H1 (cell line): ENCODE measurements around the gene LIMS1. TPM values are rescaled to one million over a fixed set of nuclear protein-coding genes. Genes with fewer than 3 reads are reported as not detected.

Experiments
- CTCF ChIA-PET: fragments of 300-600 bp; sonication (Branson Sonifier 250); formaldehyde crosslinking; loops from one replicate; lab custom pipeline; 2021; ENCODE audit not compliant: partially characterized antibody; lab: Charles Lee
- POLR2A ChIA-PET: fragments of 300-600 bp; sonication (Branson Sonifier 250); formaldehyde crosslinking; loops from one replicate; lab custom pipeline; 2021; ENCODE audit warnings: inconsistent platforms; ENCODE audit not compliant: partially characterized antibody; lab: Charles Lee
- DNase-seq, 2 experiments: peaks; one replicate each; pipeline versions ENCODE4 v3.0.0 to v3.0.0-alpha.2; 2010 to 2022; ENCODE audit warnings: low spot score in 2 of 2, low read depth in 1 of 2, mixed read lengths in 1 of 2
- FAIRE-seq: peaks from 2 replicates; lab custom pipeline; 2011; peaks lifted over from hg19 to GRCh38; lab: Jason Lieb, UNC
- H2AFZ ChIP-seq: 2 replicates; pipeline ENCODE4 v1.8.1; 2012; ENCODE audit warnings: low read length, inconsistent platforms
- H2AK5ac ChIP-seq: 2 replicates; pipeline ENCODE4 v1.6.1; 2013; ENCODE audit warnings: low read depth, low read length
- H2BK120ac ChIP-seq: replicated peaks from 2 replicates; pipeline ENCODE3; 2013; ENCODE audit warnings: low read depth, low read length, inconsistent platforms
- H2BK12ac ChIP-seq: 2 replicates; pipeline ENCODE4 v1.6.1; 2013; ENCODE audit warnings: low read depth, low read length
- H2BK15ac ChIP-seq: 2 replicates; pipeline ENCODE4 v1.6.1; 2013; ENCODE audit warnings: low read length
- H2BK20ac ChIP-seq: 2 replicates; pipeline ENCODE4 v1.6.1; 2013; ENCODE audit warnings: low read length
- H2BK5ac ChIP-seq: 2 replicates; pipeline ENCODE4 v1.6.1; 2013; ENCODE audit warnings: low read depth, low read length
- H3K14ac ChIP-seq: 2 replicates; pipeline ENCODE4 v1.6.1; 2013; ENCODE audit warnings: inconsistent platforms; ENCODE audit not compliant: insufficient read length
- H3K18ac ChIP-seq: 2 replicates; pipeline ENCODE4 v1.6.1; 2013; ENCODE audit warnings: low read length; ENCODE audit errors: extremely low read depth
- H3K23ac ChIP-seq: 2 replicates; pipeline ENCODE4 v1.6.1; 2013; ENCODE audit warnings: inconsistent platforms; ENCODE audit not compliant: insufficient read length
- H3K23me2 ChIP-seq: 2 replicates; pipeline ENCODE4 v1.6.1; 2013; ENCODE audit warnings: low read depth, low read length
- H3K27ac ChIP-seq: 2 replicates; pipeline ENCODE4 v1.6.1; 2011; ENCODE audit warnings: low read depth, low read length, inconsistent platforms
- H3K27me3 ChIP-seq, 4 experiments: replicated peaks in 1 of 4; 1 replicate in 1 of 4; 2 replicates in 3 of 4; pipeline versions ENCODE4 v1.6.1 to v1.8.1; 2011 to 2013; ENCODE audit warnings: low read length in 3 of 4, mild to moderate bottlenecking in 3 of 4, inconsistent platforms in 2 of 4, mixed read lengths in 2 of 4, moderate library complexity in 1 of 4; ENCODE audit not compliant: control insufficient read depth in 3 of 4, insufficient read depth in 3 of 4; ENCODE audit errors: extremely low read depth in 1 of 4
- H3K36me3 ChIP-seq, 4 experiments: 2 replicates each; pipeline versions ENCODE4 v1.6.1 to v1.8.1; 2011 to 2013; ENCODE audit warnings: mild to moderate bottlenecking in 4 of 4, low read length in 3 of 4, moderate library complexity in 2 of 4, control low read depth in 1 of 4, inconsistent platforms in 1 of 4; ENCODE audit not compliant: insufficient read depth in 4 of 4, control insufficient read depth in 2 of 4
- H3K4ac ChIP-seq: replicated peaks from 2 replicates; pipeline ENCODE3; 2013; ENCODE audit warnings: low read length, low read depth, mixed read lengths, inconsistent platforms; ENCODE audit not compliant: insufficient read length
- H3K4me1 ChIP-seq, 4 experiments: replicated peaks in 1 of 4; 1 replicate in 1 of 4; 2 replicates in 3 of 4; pipeline versions ENCODE4 v1.6.1 to v1.8.1; 2011 to 2013; ENCODE audit warnings: low read length in 3 of 4, inconsistent platforms in 2 of 4, mixed read lengths in 1 of 4; ENCODE audit not compliant: insufficient read depth in 4 of 4, control insufficient read depth in 3 of 4
- H3K4me2 ChIP-seq, 2 experiments: 2 replicates each; pipeline versions ENCODE4 v1.6.1 to v1.8.1; 2011 to 2013; ENCODE audit warnings: low read depth in 2 of 2, low read length in 2 of 2, control low read depth in 1 of 2, inconsistent platforms in 1 of 2, mild to moderate bottlenecking in 1 of 2; ENCODE audit not compliant: insufficient read depth in 1 of 2
- H3K4me3 ChIP-seq, 4 experiments: fragments of 200-600, 300-600 bp in 1 of 4; sonication (generic), shearing (Covaris generic), sonication (Bioruptor Twin) in 1 of 4; 2 replicates each; pipeline versions ENCODE4 v1.5.1 to v1.8.1; 2011 to 2016; ENCODE audit warnings: low read length in 4 of 4, low read depth in 3 of 4, control low read depth in 2 of 4, inconsistent platforms in 2 of 4, mild to moderate bottlenecking in 2 of 4, mixed read lengths in 1 of 4, moderate library complexity in 1 of 4; ENCODE audit not compliant: insufficient read depth in 2 of 4; ENCODE audit errors: extremely low read depth in 1 of 4
- H3K56ac ChIP-seq: replicated peaks from 2 replicates; pipeline ENCODE3; 2013; ENCODE audit warnings: low read depth, mild to moderate bottlenecking, mixed read lengths, low read length, inconsistent platforms; ENCODE audit not compliant: insufficient read length
- H3K79me1 ChIP-seq: 2 replicates; pipeline ENCODE4 v1.6.1; 2013; ENCODE audit warnings: low read depth, low read length, control low read depth
- H3K79me2 ChIP-seq, 2 experiments: 2 replicates each; pipeline versions ENCODE4 v1.6.1 to v1.8.1; 2012 to 2013; ENCODE audit warnings: low read length in 2 of 2, mild to moderate bottlenecking in 2 of 2, inconsistent platforms in 1 of 2; ENCODE audit not compliant: insufficient read depth in 2 of 2, control insufficient read depth in 1 of 2
- H3K9ac ChIP-seq, 4 experiments: replicated peaks in 1 of 4; 1 replicate in 1 of 4; 2 replicates in 3 of 4; pipeline versions ENCODE4 v1.6.1 to v1.8.1; 2011 to 2013; ENCODE audit warnings: low read depth in 3 of 4, low read length in 3 of 4, control low read depth in 2 of 4, mild to moderate bottlenecking in 2 of 4, moderate library complexity in 2 of 4, inconsistent platforms in 1 of 4; ENCODE audit errors: extremely low read depth in 1 of 4
- H3K9me3 ChIP-seq, 2 experiments: 2 replicates each; pipeline versions ENCODE4 v1.6.1 to v1.8.1; 2012 to 2013; ENCODE audit warnings: mild to moderate bottlenecking in 2 of 2, moderate library complexity in 2 of 2, control low read depth in 1 of 2, inconsistent platforms in 1 of 2, low read depth in 1 of 2, low read length in 1 of 2, mixed read lengths in 1 of 2; ENCODE audit not compliant: insufficient read depth in 2 of 2
- H4K20me1 ChIP-seq, 2 experiments: replicated peaks in 1 of 2; 2 replicates each; pipeline versions ENCODE3 to v1.8.1; 2011 to 2013; ENCODE audit warnings: inconsistent platforms in 2 of 2, low read length in 2 of 2, mild to moderate bottlenecking in 1 of 2; ENCODE audit not compliant: insufficient read depth in 2 of 2, control insufficient read depth in 1 of 2
- H4K5ac ChIP-seq: 2 replicates; pipeline ENCODE4 v1.6.1; 2013; ENCODE audit warnings: low read length, low read depth, mixed read lengths, inconsistent platforms; ENCODE audit not compliant: insufficient read length
- H4K8ac ChIP-seq: 2 replicates; pipeline ENCODE4 v1.8.0; 2013; ENCODE audit warnings: mild to moderate bottlenecking, moderate library complexity, low read length, inconsistent platforms; ENCODE audit not compliant: insufficient read depth; ENCODE audit errors: extremely low read depth
- H4K91ac ChIP-seq: replicated peaks from 2 replicates; pipeline ENCODE3; 2013; ENCODE audit warnings: low read length, mixed read lengths, inconsistent platforms; ENCODE audit not compliant: insufficient read length
- CREB1 ChIP-seq: IDR thresholded peaks from 2 replicates; pipeline ENCODE4 v1.6.1; 2012; ENCODE audit warnings: inconsistent platforms
- RAD21 ChIP-seq, 2 experiments: IDR thresholded peaks in 1 of 2; conservative IDR thresholded peaks in 1 of 2; 2 replicates each; pipeline ENCODE4 v1.6.1; 2011; ENCODE audit warnings: low read depth in 2 of 2, low read length in 2 of 2, improper control_type of control experiment in 1 of 2, inconsistent platforms in 1 of 2, mild to moderate bottlenecking in 1 of 2, moderate library complexity in 1 of 2
- WGBS, 2 experiments: shearing (Covaris generic) in 1 of 2; methylation state at CpG; one replicate each; pipeline versions ENCODE4 v1.1.6 to v1.1.7; 2013 to 2015; ENCODE audit warnings: low lambda C conversion rate in 2 of 2, mixed read lengths in 2 of 2, inconsistent platforms in 1 of 2, low coverage in 1 of 2, missing lambda C conversion rate in 1 of 2; ENCODE audit not compliant: insufficient replicate concordance in 2 of 2, insufficient coverage in 1 of 2, insufficient read length in 1 of 2; ENCODE audit errors: extremely low coverage in 1 of 2, missing lambda C conversion rate in 1 of 2; 5-methylcytosine and 5-hydroxymethylcytosine counted together
- polyA plus RNA-seq, 7 experiments: library from polyadenylated mRNA; depleted of rRNA in 3 of 7; stranded (reverse) in 5 of 7; unstranded in 2 of 7; fragments of >200 nt in 5 of 7; fragments of 200-250 nt in 2 of 7; gene quantifications; 1 replicate in 5 of 7; 2 replicates in 1 of 7; 4 replicates in 1 of 7; pipeline versions ENCODE4 v1.2.1 to v1.2.3, GENCODE V29; 2011 to 2013; ENCODE audit warnings: missing spikeins in 2 of 7, mixed read lengths in 2 of 7
- total RNA-seq: library from RNA; stranded (reverse); fragmentation: NEBNext Ultra II Directional; extraction: Animal tissue kit (Norgen Biotek cat#: 25700); gene quantifications from 2 replicates; pipeline ENCODE4 v1.2.1, GENCODE V29; 2021
- TF ChIP-seq, protein P1 (sequence below): IDR thresholded peaks from 2 replicates; pipeline ENCODE4 v1.6.1; 2012; ENCODE audit warnings: inconsistent platforms
- TF ChIP-seq, protein P2 (sequence below): IDR thresholded peaks from 2 replicates; pipeline ENCODE4 v1.6.1; 2011; ENCODE audit warnings: low read depth, mild to moderate bottlenecking, low read length; ENCODE audit not compliant: insufficient read depth

LIMS1 gene
- total and polyA plus RNA-seq, 2 of the 8 experiments (the other 6 are each of a cell fraction or from before 2014, with no cell fraction given): 24.1 to 36.7 TPM

DNA sequence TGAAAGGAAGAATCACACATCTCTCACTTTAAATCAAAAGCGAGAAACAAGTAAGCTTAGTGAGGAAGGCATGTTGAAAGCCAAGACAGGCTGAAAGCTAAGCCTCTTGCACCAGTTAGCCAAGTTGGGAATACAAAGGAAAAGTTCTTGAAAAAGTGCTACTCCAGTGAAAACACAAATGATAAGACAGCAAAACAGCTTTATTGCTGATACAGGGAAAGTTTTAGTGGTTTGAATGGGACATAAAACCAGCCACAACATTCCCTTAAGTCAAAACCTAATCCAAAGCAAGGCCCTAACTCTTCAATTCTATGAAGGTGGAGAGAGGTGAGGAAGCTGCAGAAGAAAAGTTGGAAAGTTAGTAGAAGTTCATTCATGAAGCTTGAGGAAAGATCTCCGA, 28.0 kb downstream of the LIMS1 start:
- no peak for TF ChIP-seq CREB1
- TF ChIP-seq RAD21 (IDR thresholded peaks at IDR 0.05 in 1 of 2, conservative IDR thresholded peaks at IDR 0.05 in 1 of 2; ENCODE audit: low read depth in 2 of 2, low read length in 2 of 2): no peak
- TF ChIP-seq, protein P1, sequence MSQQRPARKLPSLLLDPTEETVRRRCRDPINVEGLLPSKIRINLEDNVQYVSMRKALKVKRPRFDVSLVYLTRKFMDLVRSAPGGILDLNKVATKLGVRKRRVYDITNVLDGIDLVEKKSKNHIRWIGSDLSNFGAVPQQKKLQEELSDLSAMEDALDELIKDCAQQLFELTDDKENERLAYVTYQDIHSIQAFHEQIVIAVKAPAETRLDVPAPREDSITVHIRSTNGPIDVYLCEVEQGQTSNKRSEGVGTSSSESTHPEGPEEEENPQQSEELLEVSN: no peak
- TF ChIP-seq, protein P2, sequence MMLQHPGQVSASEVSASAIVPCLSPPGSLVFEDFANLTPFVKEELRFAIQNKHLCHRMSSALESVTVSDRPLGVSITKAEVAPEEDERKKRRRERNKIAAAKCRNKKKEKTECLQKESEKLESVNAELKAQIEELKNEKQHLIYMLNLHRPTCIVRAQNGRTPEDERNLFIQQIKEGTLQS: no peak
- TF ChIP-seq, all 59 proteins: peak for 0
- CTCF ChIA-PET: no interaction called here
- Histone ChIP-seq H3K14ac (no peak overlapping the region), H2AFZ (no peak overlapping the region), H4K5ac (no peak overlapping the region), H2AK5ac (no peak overlapping the region), H2BK20ac (no peak overlapping the region), H2BK12ac (no peak overlapping the region), H2BK15ac (no peak overlapping the region), H3K79me1 (no peaks in the 10 kb centered on the region; the same call in 1 of the 2 replicates), H3K23ac (no peak overlapping the region), H2BK120ac (no peak overlapping the region), H3K23me2 (no peaks in the 10 kb centered on the region), H3K36me3 (no peaks in the 10 kb centered on the region), H3K4me2 (no peak overlapping the region), H3K27ac (no peak overlapping the region), H3K56ac (no peak overlapping the region), H3K4me1 (peaks cover 0 to 11% (median 4%) of the 10 kb centered on the region in 4 experiments; a peak in 5 of 7 replicates), H3K18ac (no peak overlapping the region), H3K9ac (no peak overlapping the region), H3K9me3 (no peaks in the 10 kb centered on the region), H4K8ac (no peak overlapping the region), H3K4me3 (no peak overlapping the region), H2BK5ac (no peak overlapping the region), H4K20me1 (no peaks in the 10 kb centered on the region), H4K91ac (no peak overlapping the region), H3K79me2 (peaks cover 0 to 23% of the 10 kb centered on the region in 2 experiments; a peak in 2 of 4 replicates), H3K4ac (no peak overlapping the region), H3K27me3 (no peaks in the 10 kb centered on the region)
- DNase-seq (no peak), FAIRE-seq (no peak)
- POLR2A ChIA-PET: interaction anchor here (0.9 kb wide), 2 partner anchors 12 to 29 kb away, joined by 3 read pairs; no protein-coding TSS in a partner anchor
- WGBS, 2 experiments: 93% methylated on average over 2 of the region's 2 CpGs; no CpG with 5 or more reads in 1 of the 2 experiments
